ENCODE data around the gene ADAT2. TPM values are rescaled to one million over a fixed set of nuclear protein-coding genes. Genes with fewer than 3 reads are reported as not detected.

Gene ADAT2
- total and polyA plus RNA-seq, 2 of the 4 experiments (the other 2 are of a cell fraction), result 2.7 to 5.4 TPM

DNA sequence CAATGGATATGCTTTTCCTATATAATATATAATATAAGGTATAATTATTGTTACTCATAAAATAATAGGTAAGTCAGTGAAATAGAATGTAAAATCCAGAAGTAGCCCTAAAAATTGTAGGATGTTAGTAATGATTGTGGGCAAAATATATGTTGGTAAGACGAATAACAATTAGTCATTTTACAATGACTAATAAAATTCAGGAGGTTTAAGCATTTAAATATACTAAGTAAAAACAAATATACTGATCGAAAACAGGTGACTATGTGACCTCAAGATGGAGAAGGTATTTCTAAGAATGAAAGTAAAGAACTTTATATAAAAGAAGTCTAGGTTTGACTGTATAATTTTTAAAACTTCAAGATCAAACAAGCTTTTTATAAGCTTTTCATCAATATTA, 32.1 kb upstream of the ADAT2 start:
- no peak for ATAC-seq (ENCODE audit: low read depth)
- H3K9me1 ChIP-seq (ENCODE audit: insufficient read depth, low read length), result no peaks in the 10 kb centered on the region
- H2BK120ac ChIP-seq (ENCODE audit: low read depth, low read length), result no peak overlapping the region
- H3K18ac ChIP-seq (ENCODE audit: low read depth, low read length), result no peak overlapping the region
- H3K23ac ChIP-seq (ENCODE audit: low read depth, low read length), result no peak overlapping the region
- no peaks in the 10 kb centered on the region for H3K79me1 ChIP-seq (ENCODE audit: low read depth in 1 of 2, low read length in 2 of 2)
- no TSS peak for BruUV-seq (replicated peaks)
- H3K4me1 ChIP-seq (ENCODE audit: control insufficient read depth, insufficient read depth, low read length), result no peaks in the 10 kb centered on the region
- H3K36me3 ChIP-seq (ENCODE audit: control insufficient read depth, insufficient read depth, low read length), result peaks cover 2% of the 10 kb centered on the region
- no peak for TF ChIP-seq NFE2L2 (IDR thresholded peaks at IDR 0.05; ENCODE audit: low read depth, low read length)
- no peak for TF ChIP-seq CHD1 (IDR thresholded peaks at IDR 0.05; ENCODE audit: low read depth, low read length)
- TF ChIP-seq CTCF (conservative IDR thresholded peaks at IDR 0.05; ENCODE audit: low read depth, low read length), result no peak
- no peak for TF ChIP-seq ELK1 (IDR thresholded peaks at IDR 0.05; ENCODE audit: borderline replicate concordance, low read depth, low read length)
- TF ChIP-seq POLR2A (IDR thresholded peaks at IDR 0.05; ENCODE audit: low read depth, low read length), result no peak
- TF ChIP-seq RCOR1 (IDR thresholded peaks at IDR 0.05; ENCODE audit: insufficient replicate concordance, low read length), result no peak
- TF ChIP-seq BHLHE40 (IDR thresholded peaks at IDR 0.05; ENCODE audit: low read depth, low read length), result no peak
- no peak for TF ChIP-seq USF2 (IDR thresholded peaks at IDR 0.05; ENCODE audit: low read depth, low read length)
- no peak for TF ChIP-seq CEBPB (IDR thresholded peaks at IDR 0.05; ENCODE audit: low read depth, low read length)
- TF ChIP-seq SMC3 (IDR thresholded peaks at IDR 0.05; ENCODE audit: low read depth, low read length), result no peak
- in situ Hi-C loops (cut with MboI; ENCODE audit: low sequenced_read_pairs), result no loop called here
- H2AK5ac ChIP-seq (ENCODE audit: low read depth, low read length), result no peak overlapping the region
- H3K14ac ChIP-seq (replicated peaks; ENCODE audit: low read depth, low read length), result no peak overlapping the region
- H4K91ac ChIP-seq (ENCODE audit: insufficient read depth, low read depth, low read length), result no peak overlapping the region
- no peak overlapping the region for H2BK5ac ChIP-seq (ENCODE audit: low read depth, low read length, poor library complexity, severe bottlenecking)
- peak; percentile 26 for DNase-seq
- no peak overlapping the region for H3K4me2 ChIP-seq (ENCODE audit: low read depth, low read length)
- H3K27me3 ChIP-seq (ENCODE audit: control insufficient read depth, insufficient read depth, low read length), result no peaks in the 10 kb centered on the region
- ChIA-PET CTCF (no interaction called here), POLR2A (ENCODE audit: unreplicated experiment) (no interaction called here)
- no peaks in the 10 kb centered on the region for H3K9me3 ChIP-seq (ENCODE audit: control insufficient read depth, insufficient read depth, low read length)
- H3K27ac ChIP-seq (ENCODE audit: insufficient read depth, low read length), result no peak overlapping the region
- no peak overlapping the region for H2AK9ac ChIP-seq (replicated peaks; ENCODE audit: low read depth, low read length, poor library complexity)
- H4K20me1 ChIP-seq (ENCODE audit: insufficient read depth, low read length), result no peaks in the 10 kb centered on the region
- no peak overlapping the region for H3K4me3 ChIP-seq (ENCODE audit: insufficient read depth, low read depth, low read length)
- H2AFZ ChIP-seq (replicated peaks; ENCODE audit: low read length, poor library complexity), result no peak overlapping the region
- H3K9ac ChIP-seq (ENCODE audit: low read depth, low read length), result no peak overlapping the region
- no peak overlapping the region for H3K4ac ChIP-seq (ENCODE audit: low read depth, low read length)
- dilution Hi-C loops (cut with HindIII; ENCODE audit: low sequenced_read_pairs, unreplicated experiment), result no loop called here
- no peak overlapping the region for H2BK20ac ChIP-seq (ENCODE audit: low read depth, low read length)
- WGBS, 2 experiments (ENCODE audit: extremely low coverage in 2 of 2, insufficient read length in 1 of 2), result no CpG with 5 or more reads among the region's 2 CpGs
- no peak overlapping the region for H2BK15ac ChIP-seq (ENCODE audit: low read depth, low read length)
- no peak overlapping the region for H4K5ac ChIP-seq (ENCODE audit: low read depth, low read length)
- H4K8ac ChIP-seq (ENCODE audit: low read depth in 2 of 2, low read length in 2 of 2), result no peak overlapping the region
- H3K56ac ChIP-seq (ENCODE audit: extremely low read depth, insufficient read depth, low read length), result no peak overlapping the region
- intact Hi-C loops (cut with micrococcal nuclease), result no loop called here
